Neural crest cell (in vitro differentiated cells): ENCODE results near the gene GPC6. TPM values are rescaled to one million over a fixed set of nuclear protein-coding genes. Genes with fewer than 3 reads are reported as not detected.

ENCODE experiments used
- DNase-seq: peaks from one replicate; pipeline ENCODE4 v3.0.0; 2021; ENCODE audit warnings: low read depth, mixed read lengths, low spot score
- H3K27ac Mint-ChIP-seq: one replicate; pipeline ENCODE4 v1.8.0; 2021; ENCODE audit warnings: mild to moderate bottlenecking, mixed read lengths; ENCODE audit not compliant: unreplicated experiment
- H3K27me3 Mint-ChIP-seq: 2 replicates; pipeline ENCODE4 v1.8.0; 2021; ENCODE audit warnings: low read depth, mild to moderate bottlenecking, mixed read lengths
- H3K36me3 Mint-ChIP-seq: 2 replicates; pipeline ENCODE4 v1.8.0; 2021; ENCODE audit warnings: low read depth, mild to moderate bottlenecking, mixed read lengths
- H3K4me1 Mint-ChIP-seq: 2 replicates; pipeline ENCODE4 v1.8.0; 2021; ENCODE audit warnings: mixed read lengths
- H3K4me3 Mint-ChIP-seq: one replicate; pipeline ENCODE4 v1.8.0; 2021; ENCODE audit warnings: mild to moderate bottlenecking, mixed read lengths
- H3K9me3 Mint-ChIP-seq: 2 replicates; pipeline ENCODE4 v1.8.0; 2021; ENCODE audit warnings: mixed read lengths
- total RNA-seq: library from RNA; stranded (reverse); gene quantifications from 2 replicates; pipeline ENCODE4 v1.2.1, GENCODE V29; 2021
- TF ChIP-seq, protein P1 (sequence below): fragments of 200-600 bp; sonication (generic); conservative IDR thresholded peaks from 2 replicates; pipeline ENCODE4 v1.5.0; 2021; ENCODE audit warnings: antibody characterized with exemption, mild to moderate bottlenecking

Gene GPC6
- total RNA-seq, 1 donor from 2014 or later: 13.4 TPM

DNA sequence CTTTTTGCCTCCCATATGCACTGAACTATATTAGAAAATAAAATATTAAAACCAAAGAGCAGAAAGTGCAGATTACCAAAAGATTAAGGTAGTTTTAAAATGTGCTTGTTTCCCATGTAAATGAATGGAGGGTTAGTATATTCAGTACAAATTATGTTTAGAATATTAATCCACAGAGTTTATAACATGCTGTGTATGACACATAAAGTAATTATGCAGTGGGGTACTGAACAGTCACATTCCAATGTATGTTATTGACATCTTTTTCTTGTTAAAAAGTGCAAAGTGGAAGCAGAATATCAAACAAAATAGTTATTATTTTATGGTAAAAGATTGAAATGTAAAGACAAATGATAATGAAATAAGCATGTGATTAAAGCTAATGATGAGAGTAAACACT lies 79.3 kb downstream of the GPC6 start:
- Mint-ChIP-seq H3K4me3 (no peak overlapping the region), H3K9me3 (peaks cover 7% of the 10 kb centered on the region), H3K27me3 (no peaks in the 10 kb centered on the region), H3K36me3 (no peaks in the 10 kb centered on the region), H3K4me1 (peaks cover 26% of the 10 kb centered on the region), H3K27ac (no peak overlapping the region)
- no peak for DNase-seq
- TF ChIP-seq, protein P1, sequence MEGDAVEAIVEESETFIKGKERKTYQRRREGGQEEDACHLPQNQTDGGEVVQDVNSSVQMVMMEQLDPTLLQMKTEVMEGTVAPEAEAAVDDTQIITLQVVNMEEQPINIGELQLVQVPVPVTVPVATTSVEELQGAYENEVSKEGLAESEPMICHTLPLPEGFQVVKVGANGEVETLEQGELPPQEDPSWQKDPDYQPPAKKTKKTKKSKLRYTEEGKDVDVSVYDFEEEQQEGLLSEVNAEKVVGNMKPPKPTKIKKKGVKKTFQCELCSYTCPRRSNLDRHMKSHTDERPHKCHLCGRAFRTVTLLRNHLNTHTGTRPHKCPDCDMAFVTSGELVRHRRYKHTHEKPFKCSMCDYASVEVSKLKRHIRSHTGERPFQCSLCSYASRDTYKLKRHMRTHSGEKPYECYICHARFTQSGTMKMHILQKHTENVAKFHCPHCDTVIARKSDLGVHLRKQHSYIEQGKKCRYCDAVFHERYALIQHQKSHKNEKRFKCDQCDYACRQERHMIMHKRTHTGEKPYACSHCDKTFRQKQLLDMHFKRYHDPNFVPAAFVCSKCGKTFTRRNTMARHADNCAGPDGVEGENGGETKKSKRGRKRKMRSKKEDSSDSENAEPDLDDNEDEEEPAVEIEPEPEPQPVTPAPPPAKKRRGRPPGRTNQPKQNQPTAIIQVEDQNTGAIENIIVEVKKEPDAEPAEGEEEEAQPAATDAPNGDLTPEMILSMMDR: no peak

DNA sequence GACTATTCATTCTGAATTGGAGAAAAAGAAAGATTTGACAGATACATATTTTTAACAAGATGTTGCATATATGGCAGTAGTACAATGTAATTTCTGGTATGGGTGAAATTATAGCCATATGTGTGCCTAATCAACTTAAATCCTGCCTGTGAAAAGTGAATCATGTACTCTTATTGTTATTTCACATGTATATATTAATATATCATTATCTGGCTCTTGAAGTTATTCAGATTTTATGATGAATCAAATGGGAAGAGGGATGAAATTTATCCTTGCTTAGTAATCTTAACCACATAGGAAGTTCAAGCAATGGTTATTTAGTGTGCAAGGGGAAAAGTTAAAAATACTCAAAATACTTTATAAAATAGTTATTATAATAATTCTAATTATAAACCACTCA lies 80.5 kb downstream of the GPC6 start:
- DNase-seq: no peak

DNA sequence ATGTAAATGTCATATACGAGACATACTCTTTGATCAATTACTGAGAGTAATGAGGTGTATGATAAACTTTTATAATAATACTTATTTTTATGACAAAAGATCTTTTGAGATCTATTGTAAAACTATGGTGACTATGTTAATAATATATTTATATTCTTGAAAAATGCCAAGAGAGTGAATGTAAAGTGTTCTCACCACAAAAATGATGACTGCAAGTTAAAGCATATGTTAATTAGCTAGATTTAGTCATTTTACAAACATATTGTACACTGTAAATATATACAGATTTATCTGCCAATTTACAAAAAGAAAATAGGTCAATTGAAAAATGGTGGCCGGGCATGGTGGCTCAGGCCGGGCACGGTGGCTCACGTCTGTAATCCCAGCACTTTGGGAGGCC lies 81.0 kb downstream of the GPC6 start:
- TF ChIP-seq, protein P1: no peak
- Mint-ChIP-seq H3K4me1 (peaks cover 32% of the 10 kb centered on the region), H3K4me3 (no peak overlapping the region), H3K9me3 (peaks cover 5% of the 10 kb centered on the region), H3K36me3 (no peaks in the 10 kb centered on the region), H3K27ac (no peak overlapping the region), H3K27me3 (no peaks in the 10 kb centered on the region)
- no peak for DNase-seq

More for the DNA sequence above, 80.5 kb downstream of the GPC6 start:
- H3K27me3 Mint-ChIP-seq: no peaks in the 10 kb centered on the region
- H3K36me3 Mint-ChIP-seq: no peaks in the 10 kb centered on the region
- TF ChIP-seq, protein P1: no peak
- no peak overlapping the region for H3K4me3 Mint-ChIP-seq
- peaks cover 32% of the 10 kb centered on the region for H3K4me1 Mint-ChIP-seq
- no peak overlapping the region for H3K27ac Mint-ChIP-seq
- peaks cover 6% of the 10 kb centered on the region for H3K9me3 Mint-ChIP-seq

DNA sequence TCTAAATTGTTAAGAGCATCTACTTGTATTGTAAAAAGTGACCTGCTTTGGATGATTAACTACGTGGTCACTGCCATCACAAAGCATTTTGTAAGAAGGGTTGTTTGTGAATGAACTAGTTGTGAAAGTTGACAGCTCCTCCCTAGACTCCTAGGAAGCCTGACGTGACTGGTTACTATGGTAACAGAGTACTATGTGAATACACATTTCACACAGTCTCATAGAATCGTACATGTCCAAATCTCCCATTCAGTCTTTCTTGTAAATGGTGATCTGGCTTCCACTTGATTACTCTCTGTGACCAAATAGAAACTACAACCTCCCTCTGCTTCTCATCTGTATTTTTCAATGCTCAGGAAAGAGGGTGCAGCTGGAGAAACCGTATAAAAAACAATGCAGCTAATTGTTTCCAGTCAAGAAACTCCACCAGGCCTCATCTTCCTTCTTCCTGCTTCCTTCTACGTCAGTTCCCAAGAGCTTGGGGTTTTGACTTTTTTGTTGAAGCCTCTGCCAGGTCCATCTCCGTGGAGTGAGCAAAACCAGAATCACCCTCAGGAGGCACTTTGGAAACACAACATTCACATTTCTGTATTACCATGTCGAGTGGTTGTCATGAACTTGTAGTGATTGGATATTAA lies 83.4 kb downstream of the GPC6 start:
- Mint-ChIP-seq H3K27ac (peak overlapping the region; percentile 99), H3K9me3 (peaks cover 5% of the 10 kb centered on the region), H3K27me3 (peaks cover 9% of the 10 kb centered on the region), H3K4me3 (peak overlapping the region; percentile 66), H3K36me3 (no peaks in the 10 kb centered on the region), H3K4me1 (peaks cover 35% of the 10 kb centered on the region)
- TF ChIP-seq, protein P1: no peak
- peak; percentile 6 for DNase-seq

DNA sequence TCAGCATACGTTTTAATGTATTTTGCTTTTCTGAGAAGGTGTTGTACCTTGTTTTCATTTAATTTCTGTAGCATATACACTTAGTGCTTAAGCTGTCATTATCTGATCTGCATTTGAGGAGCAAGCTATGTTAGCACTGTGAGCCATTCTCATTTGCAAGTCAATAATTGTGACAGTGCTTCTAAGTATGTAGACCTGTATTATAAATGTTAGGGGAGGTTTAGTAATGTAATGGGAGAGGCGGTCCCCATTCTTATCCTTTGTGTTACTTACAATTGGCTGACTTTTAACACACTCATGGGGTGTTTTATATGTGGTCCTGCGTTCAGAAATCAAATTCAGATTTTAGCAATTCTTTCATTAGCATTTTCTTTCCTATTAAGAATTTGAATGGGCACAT lies 90.2 kb downstream of the GPC6 start:
- Mint-ChIP-seq H3K9me3 (no peaks in the 10 kb centered on the region), H3K4me1 (peaks cover 30% of the 10 kb centered on the region), H3K4me3 (no peak overlapping the region), H3K27ac (no peak overlapping the region), H3K27me3 (peaks cover 13% of the 10 kb centered on the region), H3K36me3 (no peaks in the 10 kb centered on the region)
- TF ChIP-seq, protein P1: no peak
- DNase-seq: no peak
